ENCODE data around the gene FAM229A.

The FAM229A gene

DNA sequence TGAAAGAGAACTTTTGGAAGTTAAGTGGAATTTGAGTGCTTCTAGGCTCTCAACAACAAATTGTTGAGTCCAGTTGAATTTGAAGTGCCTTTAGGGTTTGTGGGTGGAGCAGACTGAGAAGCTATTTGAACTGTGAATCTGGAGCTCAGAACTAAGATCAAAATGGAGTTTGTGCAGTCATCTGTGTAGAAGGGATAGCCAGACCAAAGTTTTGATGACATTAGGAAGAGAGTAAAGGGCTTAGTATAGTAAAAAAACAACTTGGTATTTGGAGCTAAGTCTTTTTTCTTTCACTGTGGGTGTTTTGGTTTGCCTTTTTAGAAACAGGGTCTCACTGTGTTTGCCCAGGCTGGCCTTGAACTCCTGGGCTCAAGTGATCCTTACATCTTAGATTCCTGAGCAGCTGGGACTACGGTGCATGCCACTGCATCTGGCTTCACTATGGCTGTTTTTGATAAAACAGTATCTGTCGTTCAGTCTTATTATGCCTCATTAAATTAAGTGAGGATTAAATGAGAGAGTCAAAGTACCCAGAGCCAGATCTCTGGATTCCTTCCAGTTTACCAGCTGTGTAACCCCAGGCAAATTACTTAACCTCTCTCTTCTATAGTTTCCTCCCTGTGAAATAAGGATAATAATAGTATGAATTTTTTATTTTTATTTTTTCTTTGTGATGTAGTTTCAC, 50.4 kb downstream of the FAM229A start:
- no peak overlapping the region for H3K4me3 ChIP-seq (ENCODE audit: low read length)
- no peak for TF ChIP-seq CTCF (IDR thresholded peaks at IDR 0.05; ENCODE audit: insufficient read depth, low read depth, low read length, missing control alignments)
- no peak for DNase-seq (ENCODE audit: low read depth)

All from epithelial cell of esophagus (primary cell).